Naive thymus-derived CD4-positive, alpha-beta T cell (primary cell): ENCODE measurements around the gene ERGIC1. TPM values are rescaled to one million over a fixed set of nuclear protein-coding genes. Genes with fewer than 3 reads are reported as not detected.

ENCODE experiments used
- ATAC-seq: fragments of 150-1000 bp; cut with Tn5 transposase; 2 replicates; pipeline ENCODE4 v1.10.0; 2021; ENCODE audit warnings: mild to moderate bottlenecking, moderate library complexity
- CTCF ChIA-PET: fragments of 350-600 bp; sonication (Branson Sonifier 250); formaldehyde crosslinking; loops from one replicate; lab custom pipeline; 2021; ENCODE audit warnings: antibody characterized with exemption; lab: Charles Lee
- POLR2A ChIA-PET: fragments of 350-600 bp; sonication (Branson Sonifier 250); formaldehyde crosslinking; loops from one replicate; lab custom pipeline; 2021; ENCODE audit warnings: antibody characterized with exemption, inconsistent platforms; lab: Charles Lee
- DNase-seq, 9 donors: peaks; one replicate each; pipeline versions ENCODE4 v3.0.0 to v3.0.0-alpha.2; 2020 to 2022; ENCODE audit warnings: mixed read lengths in 1 of 9
- H3K27ac ChIP-seq: one replicate; pipeline ENCODE4 v1.7.0; 2013; ENCODE audit warnings: mild to moderate bottlenecking, low read depth, low read length, moderate library complexity
- H3K27me3 ChIP-seq, 2 donors: one replicate each; pipeline ENCODE4 v1.7.0; 2013; ENCODE audit warnings: low read length in 2 of 2, mild to moderate bottlenecking in 2 of 2, moderate library complexity in 2 of 2; ENCODE audit not compliant: control insufficient read depth in 2 of 2, insufficient read depth in 2 of 2
- H3K36me3 ChIP-seq, 3 experiments: 1 replicate in 2 of 3; 2 replicates in 1 of 3; pipeline ENCODE4 v1.7.0; 2013; ENCODE audit warnings: low read length in 3 of 3, mild to moderate bottlenecking in 3 of 3, moderate library complexity in 1 of 3; ENCODE audit not compliant: insufficient read depth in 3 of 3, control insufficient read depth in 2 of 3
- H3K4me1 ChIP-seq, 2 donors: one replicate each; pipeline ENCODE4 v1.7.0; 2013; ENCODE audit warnings: low read length in 2 of 2, mild to moderate bottlenecking in 2 of 2, moderate library complexity in 1 of 2; ENCODE audit not compliant: control insufficient read depth in 2 of 2, insufficient read depth in 2 of 2
- H3K4me3 ChIP-seq: 2 replicates; pipeline ENCODE4 v1.7.0; 2013; ENCODE audit warnings: mild to moderate bottlenecking, low read length
- H3K9me3 ChIP-seq, 3 experiments: 1 replicate in 2 of 3; 2 replicates in 1 of 3; pipeline ENCODE4 v1.7.0; 2013; ENCODE audit warnings: low read length in 3 of 3; ENCODE audit not compliant: control insufficient read depth in 2 of 3
- H3K27ac Mint-ChIP-seq, 9 donors: one replicate each; pipeline ENCODE4 v1.8.0; 2020 to 2022; ENCODE audit warnings: mixed read lengths in 9 of 9, mild to moderate bottlenecking in 8 of 9, moderate library complexity in 5 of 9, inconsistent platforms in 2 of 9
- H3K27me3 Mint-ChIP-seq, 5 donors: one replicate each; pipeline ENCODE4 v1.8.0; 2021 to 2022; ENCODE audit warnings: mixed read lengths in 5 of 5, mild to moderate bottlenecking in 1 of 5
- H3K36me3 Mint-ChIP-seq, 5 donors: one replicate each; pipeline ENCODE4 v1.8.0; 2020 to 2022; ENCODE audit warnings: mixed read lengths in 5 of 5, mild to moderate bottlenecking in 3 of 5, inconsistent platforms in 1 of 5
- H3K4me1 Mint-ChIP-seq, 7 donors: one replicate each; pipeline ENCODE4 v1.8.0; 2020 to 2022; ENCODE audit warnings: mixed read lengths in 7 of 7, mild to moderate bottlenecking in 3 of 7, inconsistent platforms in 1 of 7
- H3K4me3 Mint-ChIP-seq, 10 donors: one replicate each; pipeline ENCODE4 v1.8.0; 2020 to 2022; ENCODE audit warnings: mild to moderate bottlenecking in 10 of 10, mixed read lengths in 10 of 10, moderate library complexity in 6 of 10, inconsistent platforms in 2 of 10
- H3K9me3 Mint-ChIP-seq, 11 donors: one replicate each; pipeline ENCODE4 v1.8.0; 2020 to 2022; ENCODE audit warnings: mixed read lengths in 11 of 11, mild to moderate bottlenecking in 4 of 11, inconsistent platforms in 1 of 11, moderate library complexity in 1 of 11
- intact Hi-C, 2 donors: fragments of 100-400 bp; cut with micrococcal nuclease; formaldehyde crosslinking; loops; one replicate each; pipeline ENCODE4 v1.15.1; 2023
- polyA plus RNA-seq, 2 donors: library from polyadenylated mRNA; unstranded; fragments of 300-500 nt; fragmentation: Illumina TruSeq; gene quantifications; one replicate each; pipeline ENCODE4 v1.2.3, GENCODE V29; 2021
- total RNA-seq, 6 experiments: library from RNA in 5 of 6; stranded (reverse) in 5 of 6; gene quantifications; 1 replicate in 5 of 6; 2 replicates in 1 of 6; pipeline ENCODE4 v1.2.3 and lab custom pipeline; 2021 to 2026

ERGIC1 gene
- total and polyA plus RNA-seq, 7 experiments from 2014 or later: 18.3 to 71.3 (median 50.0) TPM

GRCh38 chr5:172868924-172869591 is 35.0 kb downstream of the ERGIC1 start:
- Histone ChIP-seq H3K9me3 (no peaks in the 10 kb centered on the region), H3K4me1 (no peaks in the 10 kb centered on the region), H3K27me3 (no peaks in the 10 kb centered on the region), H3K27ac (no peak overlapping the region), H3K36me3 (no peaks in the 10 kb centered on the region), H3K4me3 (no peak overlapping the region)
- Mint-ChIP-seq H3K4me1 (peaks cover 10 to 41% (median 35%) of the 10 kb centered on the region in 7 donors), H3K27me3 (no peaks in the 10 kb centered on the region), H3K36me3 (peaks cover 0 to 4% (median 0%) of the 10 kb centered on the region in 5 donors), H3K27ac (peak overlapping the region in 2 of 9 donors; percentile 20 to 30), H3K4me3 (no peak overlapping the region), H3K9me3 (no peaks in the 10 kb centered on the region)
- DNase-seq (no peak), ATAC-seq (no peak)
- intact Hi-C loops: no loop called here
- ChIA-PET POLR2A (no interaction called here), CTCF (no interaction called here)

- Mint-ChIP-seq H3K27me3 (no peaks in the 10 kb centered on the region), H3K27ac (peak overlapping the region in 1 of 9 donors; percentile 5), H3K4me1 (peaks cover 10 to 46% (median 38%) of the 10 kb centered on the region in 7 donors), H3K9me3 (no peaks in the 10 kb centered on the region), H3K36me3 (peaks cover 0 to 4% (median 0%) of the 10 kb centered on the region in 5 donors), H3K4me3 (no peak overlapping the region)
- H3K4me1 ChIP-seq: no peaks in the 10 kb centered on the region
- no peak overlapping the region for H3K4me3 ChIP-seq
- no peaks in the 10 kb centered on the region for H3K36me3 ChIP-seq
- H3K27me3 ChIP-seq: no peaks in the 10 kb centered on the region
- CTCF ChIA-PET: no interaction called here
- no peak for ATAC-seq
- DNase-seq: no peak
- no peaks in the 10 kb centered on the region for H3K9me3 ChIP-seq
- intact Hi-C loops: no loop called here
- no peak overlapping the region for H3K27ac ChIP-seq
- POLR2A ChIA-PET: no interaction called here
These were observed 35.6 kb downstream of the ERGIC1 start for GRCh38 chr5:172869691-172870090.

GRCh38 chr5:172870291-172870714 is 36.3 kb downstream of the ERGIC1 start:
- ChIA-PET POLR2A (no interaction called here), CTCF (no interaction called here)
- Histone ChIP-seq H3K36me3 (no peaks in the 10 kb centered on the region), H3K4me1 (no peaks in the 10 kb centered on the region), H3K4me3 (no peak overlapping the region), H3K27ac (no peak overlapping the region), H3K9me3 (no peaks in the 10 kb centered on the region), H3K27me3 (no peaks in the 10 kb centered on the region)
- ATAC-seq (peak; percentile 63), DNase-seq (no peak)
- Mint-ChIP-seq H3K27me3 (no peaks in the 10 kb centered on the region), H3K27ac (no peak overlapping the region), H3K36me3 (peaks cover 0 to 4% (median 0%) of the 10 kb centered on the region in 5 donors), H3K4me1 (peaks cover 13 to 46% (median 38%) of the 10 kb centered on the region in 7 donors), H3K9me3 (no peaks in the 10 kb centered on the region), H3K4me3 (no peak overlapping the region)
- intact Hi-C loops: no loop called here

GRCh38 chr5:172870715-172871461 is 36.8 kb downstream of the ERGIC1 start:
- Histone ChIP-seq H3K4me3 (no peak overlapping the region), H3K27ac (no peak overlapping the region), H3K27me3 (no peaks in the 10 kb centered on the region), H3K4me1 (no peaks in the 10 kb centered on the region), H3K9me3 (no peaks in the 10 kb centered on the region), H3K36me3 (no peaks in the 10 kb centered on the region)
- ATAC-seq: peak; percentile 8
- Mint-ChIP-seq H3K27me3 (no peaks in the 10 kb centered on the region), H3K4me3 (no peak overlapping the region), H3K36me3 (peaks cover 0 to 4% (median 0%) of the 10 kb centered on the region in 5 donors), H3K4me1 (peaks cover 17 to 45% (median 33%) of the 10 kb centered on the region in 7 donors), H3K27ac (no peak overlapping the region), H3K9me3 (no peaks in the 10 kb centered on the region)
- CTCF ChIA-PET: no interaction called here
- no peak for DNase-seq
- intact Hi-C loops: no loop called here
- POLR2A ChIA-PET: interaction anchor here (1.2 kb wide), 1 partner anchor 98 kb away, joined by 3 read pairs; no protein-coding TSS in a partner anchor

GRCh38 chr5:172871536-172871935 is 37.5 kb downstream of the ERGIC1 start:
- H3K4me3 ChIP-seq: no peak overlapping the region
- POLR2A ChIA-PET: interaction anchor here (1.2 kb wide), 1 partner anchor 99 kb away, joined by 3 read pairs; no protein-coding TSS in a partner anchor
- ATAC-seq (no peak), DNase-seq (no peak)
- Mint-ChIP-seq H3K4me3 (no peak overlapping the region), H3K27ac (no peak overlapping the region), H3K4me1 (peaks cover 17 to 45% (median 32%) of the 10 kb centered on the region in 7 donors), H3K9me3 (no peaks in the 10 kb centered on the region), H3K36me3 (peaks cover 0 to 5% (median 0%) of the 10 kb centered on the region in 5 donors), H3K27me3 (no peaks in the 10 kb centered on the region)
- no peaks in the 10 kb centered on the region for H3K4me1 ChIP-seq
- H3K27me3 ChIP-seq: no peaks in the 10 kb centered on the region
- intact Hi-C loops: no loop called here
- no peaks in the 10 kb centered on the region for H3K9me3 ChIP-seq
- no peak overlapping the region for H3K27ac ChIP-seq
- CTCF ChIA-PET: no interaction called here
- H3K36me3 ChIP-seq: no peaks in the 10 kb centered on the region

GRCh38 chr5:172871982-172872381 is 37.9 kb downstream of the ERGIC1 start:
- Mint-ChIP-seq H3K27me3 (no peaks in the 10 kb centered on the region), H3K4me1 (peaks cover 17 to 41% (median 28%) of the 10 kb centered on the region in 7 donors), H3K27ac (peak overlapping the region in 2 of 9 donors; percentile 11 to 13), H3K9me3 (no peaks in the 10 kb centered on the region), H3K4me3 (no peak overlapping the region), H3K36me3 (peaks cover 0 to 7% (median 0%) of the 10 kb centered on the region in 5 donors)
- intact Hi-C loops: no loop called here
- ChIA-PET POLR2A (interaction anchor here (0.6 to 1.2 kb wide), 2 partner anchors 100 kb away, joined by 3 read pairs; no protein-coding TSS in a partner anchor), CTCF (no interaction called here)
- no peaks in the 10 kb centered on the region for H3K9me3 ChIP-seq
- ATAC-seq (no peak), DNase-seq (no peak)
- no peaks in the 10 kb centered on the region for H3K27me3 ChIP-seq
- H3K36me3 ChIP-seq: no peaks in the 10 kb centered on the region
- H3K4me1 ChIP-seq: no peaks in the 10 kb centered on the region
- H3K27ac ChIP-seq: no peak overlapping the region
- no peak overlapping the region for H3K4me3 ChIP-seq
